Activated CD4-positive, alpha-beta T cell treated with anti-CD3 and anti-CD28 coated beads for 48 hours (primary cell): Measurements from ENCODE around the gene TMEM232.
"Not testable (repeated sequence)": the region's sequence is repeated elsewhere in the genome, so short reads cannot be mapped to it uniquely, and the experiment has no call there.

Experiments used
- DNase-seq: peaks from one replicate; pipeline ENCODE4 v3.0.0-alpha.2; 2020

TMEM232 gene

DNA sequence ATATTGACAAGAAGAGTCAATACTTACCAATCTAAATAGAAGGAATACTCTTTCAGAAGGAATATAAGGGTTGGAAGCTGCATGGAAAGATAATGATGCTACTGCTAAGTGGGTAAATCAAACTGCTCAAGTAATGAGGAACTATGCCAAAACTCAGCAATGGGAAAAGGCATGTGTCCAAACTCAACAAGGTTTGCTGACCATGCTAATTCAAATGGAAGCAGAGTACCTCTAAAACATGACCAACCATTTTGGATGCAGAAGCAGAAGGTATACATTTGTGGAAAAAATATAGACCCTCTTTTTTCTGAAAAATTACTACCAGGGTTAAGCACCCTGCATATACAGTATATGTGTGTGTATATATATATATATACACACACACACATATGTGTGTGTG is 21.1 kb downstream of the TMEM232 start:
- no peak for DNase-seq

DNA sequence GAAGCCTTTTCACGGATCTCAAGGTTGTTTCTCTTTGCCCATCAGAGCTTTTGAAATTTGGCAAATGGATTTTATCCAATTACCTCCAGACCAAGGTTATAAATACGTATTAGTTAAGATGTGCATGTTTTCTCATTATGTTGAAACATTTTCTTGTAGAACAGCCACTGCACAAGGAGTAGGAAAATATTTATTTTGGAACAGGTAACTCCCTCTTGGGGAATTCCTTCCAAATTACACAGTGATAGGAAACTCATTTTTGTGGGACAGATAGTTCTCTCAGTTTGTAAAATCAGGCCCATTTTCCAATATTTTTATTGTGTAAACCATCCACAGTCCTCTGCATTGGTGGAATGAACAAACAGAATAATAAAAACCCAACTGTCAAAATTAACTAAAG is 23.0 kb downstream of the TMEM232 start:
- no peak for DNase-seq

DNA sequence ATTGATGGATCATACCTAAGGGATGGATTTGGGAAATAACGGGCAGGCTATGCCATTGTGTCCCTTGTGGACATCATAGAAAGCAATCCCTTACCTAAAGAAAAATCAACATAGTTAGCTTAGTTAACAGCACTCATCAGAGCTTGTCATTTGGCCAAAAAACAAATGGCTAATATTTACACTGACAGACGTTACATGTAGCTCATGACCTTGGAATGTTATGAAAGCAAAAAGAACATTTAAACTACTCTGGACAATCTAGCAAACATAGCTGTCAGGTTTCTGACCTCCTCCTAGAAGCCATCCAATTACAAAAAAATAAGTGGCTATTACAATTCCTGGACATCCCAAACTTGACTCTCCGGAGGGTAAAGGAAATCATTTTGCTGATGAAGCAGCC is 23.8 kb downstream of the TMEM232 start:
- DNase-seq = no peak

DNA sequence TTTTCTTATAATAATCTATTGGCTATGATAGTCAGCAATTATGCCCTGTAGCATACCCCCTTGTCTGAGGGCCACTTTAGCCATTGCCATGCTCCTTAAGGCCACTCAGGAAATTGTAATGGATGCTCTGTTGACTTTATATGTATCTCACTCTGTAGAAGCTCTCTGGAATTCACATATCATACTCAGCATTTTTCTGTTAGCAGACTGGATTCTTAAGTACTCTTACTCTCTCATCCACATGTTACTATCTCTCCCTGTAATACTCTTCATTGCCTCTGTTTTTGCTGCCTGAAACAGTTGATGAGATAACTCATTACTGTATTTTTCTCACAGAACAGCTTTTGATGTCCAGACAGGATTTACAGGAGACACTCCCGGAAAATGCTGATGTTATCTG is 24.2 kb downstream of the TMEM232 start:
- no peak for DNase-seq

DNA sequence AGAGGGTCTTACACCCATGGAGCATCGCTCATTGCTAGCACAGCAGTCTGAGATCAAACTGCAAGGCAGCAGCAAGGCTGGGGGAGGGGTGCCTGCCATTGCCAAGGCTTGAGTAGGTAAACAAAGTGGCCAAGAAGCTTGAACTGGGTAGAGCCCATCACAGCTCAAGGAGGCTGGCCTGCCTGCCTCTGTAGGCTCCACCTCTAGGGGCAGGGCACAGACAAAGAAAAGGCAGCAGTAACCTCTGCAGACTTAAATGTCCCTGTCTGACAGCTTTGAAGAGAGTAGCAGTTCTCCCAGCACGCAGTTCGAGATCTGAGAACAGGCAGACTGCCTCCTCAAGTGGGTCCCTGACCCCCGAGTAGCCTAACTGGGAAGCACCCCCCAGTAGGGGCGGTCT is 33.8 kb downstream of the TMEM232 start:
- not testable (repeated sequence) for DNase-seq

DNA sequence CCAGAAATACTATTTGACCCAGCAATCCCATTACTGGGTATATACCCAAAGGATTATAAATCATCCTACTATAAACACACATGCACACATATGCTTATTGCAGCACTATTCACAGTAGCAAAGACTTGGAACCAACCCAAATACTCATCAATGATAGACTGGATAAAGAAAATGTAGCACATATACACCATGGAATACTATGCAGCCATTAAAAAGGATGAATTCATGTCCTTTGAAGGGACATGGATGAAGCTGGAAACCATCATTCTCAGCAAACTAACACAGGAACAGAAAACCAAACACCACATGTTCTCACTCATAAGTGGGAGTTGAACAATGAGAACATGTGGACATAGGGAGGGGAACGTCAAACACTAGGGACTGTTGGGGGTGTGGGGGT is 35.9 kb downstream of the TMEM232 start:
- DNase-seq = not testable (repeated sequence)

DNA sequence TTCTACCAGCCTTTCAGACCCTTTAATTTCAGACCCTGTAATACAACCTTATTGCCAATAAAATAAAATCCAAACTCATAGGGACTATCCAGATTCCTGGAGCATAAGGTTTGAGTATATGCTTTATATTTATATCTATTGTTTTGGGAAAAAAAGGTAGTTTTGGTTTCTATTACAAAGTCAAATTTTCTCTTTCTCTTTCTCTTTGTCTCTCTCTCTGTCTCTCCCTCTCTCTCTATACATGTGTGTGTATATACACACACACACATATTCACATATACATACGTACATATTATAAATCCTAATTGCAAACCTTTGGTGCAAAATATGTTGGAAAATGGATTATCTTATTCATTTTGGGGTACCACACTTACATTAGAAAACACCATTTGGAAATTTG is 39.0 kb downstream of the TMEM232 start:
- DNase-seq = no peak

DNA sequence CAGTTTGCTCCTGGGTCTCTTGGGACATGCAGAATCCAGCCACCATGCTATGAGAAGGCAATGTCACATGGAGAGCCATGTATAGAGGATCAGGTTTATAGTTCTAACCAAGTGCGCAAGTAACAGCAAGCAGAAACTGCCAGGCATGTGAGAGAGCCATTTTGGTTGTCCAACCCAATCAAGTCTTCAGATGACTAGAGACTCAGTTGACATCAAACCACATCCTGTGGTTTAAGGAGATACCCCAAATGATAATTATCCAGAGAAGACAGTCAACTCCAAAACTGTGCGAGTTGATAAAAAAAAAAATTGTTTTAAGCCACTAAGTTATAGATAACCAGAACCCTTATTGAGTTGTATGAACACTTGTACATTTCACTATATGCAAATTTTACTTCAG is 40.2 kb downstream of the TMEM232 start:
- no peak for DNase-seq

DNA sequence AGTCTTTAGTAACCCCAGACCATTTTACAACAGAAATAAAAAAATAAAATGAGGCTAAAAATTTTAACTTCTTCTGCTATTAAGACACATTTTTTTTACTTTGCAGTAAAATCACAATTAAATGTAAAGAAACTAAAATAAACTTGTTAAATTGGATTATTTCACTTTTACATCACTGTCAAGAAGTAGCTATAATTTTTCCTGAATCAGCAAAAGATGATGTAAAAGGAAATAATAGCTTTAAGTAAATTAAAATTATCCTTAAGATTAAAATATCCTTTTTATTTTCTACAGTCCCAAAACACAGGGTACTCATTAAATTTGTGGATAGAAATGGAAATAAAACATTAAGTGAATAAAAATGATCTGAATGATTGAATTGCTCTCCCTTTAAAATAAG is 44.5 kb downstream of the TMEM232 start:
- DNase-seq = no peak

DNA sequence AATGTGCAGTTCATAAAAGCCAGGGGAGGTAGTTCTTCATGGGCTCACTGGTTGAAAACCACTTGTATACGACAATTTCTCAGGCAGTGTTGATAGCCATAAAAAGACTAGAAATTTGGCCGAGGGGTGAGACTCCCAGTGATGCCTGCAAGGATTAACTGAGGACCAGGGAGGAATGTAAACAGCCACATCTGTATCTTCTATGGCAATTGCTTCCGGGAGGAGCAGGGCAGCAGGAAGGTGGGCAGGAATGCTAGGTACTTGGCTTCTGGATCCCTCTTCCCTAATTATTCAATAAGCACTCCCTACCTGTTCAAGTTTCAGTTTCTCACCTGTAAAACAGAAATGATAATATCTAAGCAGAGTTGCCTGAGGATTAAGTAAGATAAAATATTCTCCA is 45.4 kb downstream of the TMEM232 start:
- no peak for DNase-seq

DNA sequence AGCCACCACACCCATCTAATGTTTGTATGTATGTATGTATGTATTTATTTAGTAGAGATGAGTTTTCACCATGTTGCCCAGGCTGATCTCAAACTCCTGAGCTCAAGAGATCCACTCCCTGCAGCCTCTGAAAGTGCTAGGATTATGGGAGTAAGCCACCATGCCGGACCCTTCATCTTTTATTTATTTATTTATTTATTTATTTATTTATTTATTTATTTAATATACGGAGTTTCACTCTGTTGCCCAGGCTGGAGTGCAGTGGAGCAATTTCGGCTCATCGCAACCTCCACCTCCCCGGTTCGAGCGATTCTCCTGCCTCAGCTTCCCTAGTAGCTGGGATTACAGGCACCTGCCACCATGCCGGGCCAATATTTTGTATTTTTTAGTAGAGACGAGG is 49.9 kb downstream of the TMEM232 start:
- not testable (repeated sequence) for DNase-seq

DNA sequence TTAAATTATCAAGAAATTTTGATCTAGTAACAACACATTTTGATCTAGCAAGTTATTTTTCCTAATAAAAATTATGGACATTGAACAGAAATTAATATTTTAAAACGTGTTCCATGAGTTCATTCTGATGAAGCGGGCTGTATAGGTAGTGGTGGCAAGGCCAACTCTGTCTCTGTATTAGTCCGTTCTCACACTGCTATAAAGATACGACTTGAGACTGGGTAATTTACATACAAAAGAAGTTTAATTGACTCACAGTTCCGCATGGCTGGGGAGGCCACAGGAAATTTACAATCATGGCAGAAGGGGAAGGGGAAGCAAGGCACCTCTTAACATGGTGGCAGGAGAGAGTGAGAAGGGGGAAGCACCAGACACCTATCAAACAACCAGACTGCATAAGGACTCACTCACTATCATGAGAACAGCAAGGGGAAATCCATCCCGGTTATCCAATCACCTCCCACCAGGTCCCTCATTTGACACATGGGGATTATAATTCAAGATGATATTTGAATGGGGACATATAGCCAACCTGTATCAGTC is 61.2 kb downstream of the TMEM232 start:
- no peak for DNase-seq

DNA sequence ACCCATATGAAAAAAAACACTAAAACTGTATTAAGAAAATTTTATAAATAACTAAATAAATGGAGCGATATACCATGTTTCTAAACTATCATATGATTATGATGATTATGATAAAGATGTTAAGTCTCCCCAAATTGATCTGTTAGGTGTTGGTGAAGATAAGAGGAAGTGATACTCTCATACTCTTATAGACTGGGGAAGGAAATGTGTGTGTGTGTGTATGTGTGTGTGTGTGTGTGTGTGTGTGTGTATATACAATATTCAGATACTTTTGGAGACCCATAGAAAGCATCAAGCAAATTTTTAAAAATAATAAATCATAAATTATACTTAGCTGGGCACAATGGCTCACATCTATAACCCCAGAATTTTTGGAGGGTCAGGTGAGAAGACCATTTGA is 62.9 kb downstream of the TMEM232 start:
- no peak for DNase-seq

DNA sequence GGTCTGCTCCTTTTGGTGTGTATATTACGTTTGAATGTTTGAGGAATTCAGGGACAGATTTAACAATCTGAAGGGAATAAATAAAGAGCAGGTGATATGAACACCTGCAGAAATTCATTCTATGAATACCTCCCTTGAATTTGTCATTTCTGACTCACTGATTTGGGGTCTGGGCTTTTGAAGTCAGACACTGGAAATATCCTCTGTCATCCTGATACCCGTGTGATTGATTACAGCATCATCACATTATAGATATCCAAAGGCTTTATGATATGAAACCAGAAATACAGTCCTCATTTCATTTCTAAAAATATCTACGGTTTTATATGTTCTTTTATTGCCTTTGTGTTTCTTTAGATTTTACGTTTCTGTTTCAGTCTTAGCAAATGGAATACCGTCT is 68.5 kb downstream of the TMEM232 start:
- no peak for DNase-seq

DNA sequence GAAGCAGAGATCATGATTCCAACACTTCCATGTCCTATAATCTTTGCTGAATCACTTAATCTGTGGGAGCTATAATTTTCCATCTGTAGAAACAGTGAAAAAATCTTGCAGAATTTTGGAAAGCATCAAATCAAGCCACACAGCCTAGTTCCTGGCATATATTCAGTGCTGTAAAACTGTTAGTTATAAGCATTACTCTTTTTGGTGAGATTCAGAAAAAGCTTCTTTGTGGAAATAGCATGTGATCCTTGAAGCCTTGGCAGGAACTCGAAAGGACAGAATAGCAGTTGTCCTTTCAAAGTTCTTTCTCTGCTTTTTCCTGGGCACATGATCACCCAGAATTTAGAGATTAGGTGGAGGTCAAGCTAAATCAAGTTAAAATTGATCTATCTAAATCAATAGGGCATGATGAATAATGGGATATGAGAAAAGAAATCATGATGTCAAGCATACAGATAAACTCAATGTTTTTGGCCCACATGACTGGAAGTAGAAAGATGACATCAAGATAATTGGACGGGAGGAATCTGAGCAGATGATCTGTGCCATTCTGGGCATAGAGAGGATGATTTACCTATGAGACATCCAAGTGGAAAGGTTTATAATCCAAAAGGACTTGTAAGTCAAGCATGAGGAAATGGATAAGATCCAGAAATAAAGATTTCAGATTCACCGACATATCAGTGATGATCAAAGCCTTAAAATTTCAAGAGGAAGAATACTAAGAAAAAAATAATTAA is 73.1 kb downstream of the TMEM232 start:
- no peak for DNase-seq

DNA sequence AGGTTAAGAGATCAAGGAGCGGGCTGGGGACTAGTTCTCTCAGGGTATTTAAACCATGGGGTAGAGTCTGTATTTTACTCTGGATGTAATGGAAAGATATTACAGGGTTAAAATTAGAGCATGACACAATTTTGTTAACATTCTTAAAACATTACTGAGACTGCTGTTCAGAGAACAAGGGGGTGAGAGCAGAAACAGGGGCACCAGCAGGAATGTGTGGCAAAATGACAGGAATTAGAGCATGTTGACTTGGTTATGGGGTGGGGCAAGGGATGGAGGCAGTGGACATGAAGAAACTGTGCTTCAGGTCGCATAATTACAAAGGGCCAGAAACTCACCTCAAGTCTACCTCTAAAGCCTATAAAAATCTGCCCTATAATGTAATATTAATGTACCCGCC is 75.0 kb downstream of the TMEM232 start:
- DNase-seq = no peak

DNA sequence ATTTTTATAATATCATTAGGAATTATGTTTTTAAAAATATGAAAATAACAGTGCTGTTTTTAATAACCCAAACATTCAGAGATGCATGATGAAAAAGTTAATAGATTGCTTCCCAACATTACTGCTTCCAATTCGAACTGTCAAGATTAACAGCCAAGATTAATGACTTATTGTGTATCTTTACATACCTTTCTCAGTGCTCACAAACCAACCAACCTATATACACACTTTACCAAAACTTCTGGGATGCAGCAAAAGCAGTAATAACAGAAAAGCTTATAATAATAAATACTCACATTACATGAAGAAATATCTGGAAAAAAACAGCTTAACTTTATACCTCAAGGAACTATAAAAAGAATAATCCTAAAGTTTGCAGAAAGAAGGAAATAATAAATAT is 82.1 kb downstream of the TMEM232 start:
- DNase-seq = no peak

DNA sequence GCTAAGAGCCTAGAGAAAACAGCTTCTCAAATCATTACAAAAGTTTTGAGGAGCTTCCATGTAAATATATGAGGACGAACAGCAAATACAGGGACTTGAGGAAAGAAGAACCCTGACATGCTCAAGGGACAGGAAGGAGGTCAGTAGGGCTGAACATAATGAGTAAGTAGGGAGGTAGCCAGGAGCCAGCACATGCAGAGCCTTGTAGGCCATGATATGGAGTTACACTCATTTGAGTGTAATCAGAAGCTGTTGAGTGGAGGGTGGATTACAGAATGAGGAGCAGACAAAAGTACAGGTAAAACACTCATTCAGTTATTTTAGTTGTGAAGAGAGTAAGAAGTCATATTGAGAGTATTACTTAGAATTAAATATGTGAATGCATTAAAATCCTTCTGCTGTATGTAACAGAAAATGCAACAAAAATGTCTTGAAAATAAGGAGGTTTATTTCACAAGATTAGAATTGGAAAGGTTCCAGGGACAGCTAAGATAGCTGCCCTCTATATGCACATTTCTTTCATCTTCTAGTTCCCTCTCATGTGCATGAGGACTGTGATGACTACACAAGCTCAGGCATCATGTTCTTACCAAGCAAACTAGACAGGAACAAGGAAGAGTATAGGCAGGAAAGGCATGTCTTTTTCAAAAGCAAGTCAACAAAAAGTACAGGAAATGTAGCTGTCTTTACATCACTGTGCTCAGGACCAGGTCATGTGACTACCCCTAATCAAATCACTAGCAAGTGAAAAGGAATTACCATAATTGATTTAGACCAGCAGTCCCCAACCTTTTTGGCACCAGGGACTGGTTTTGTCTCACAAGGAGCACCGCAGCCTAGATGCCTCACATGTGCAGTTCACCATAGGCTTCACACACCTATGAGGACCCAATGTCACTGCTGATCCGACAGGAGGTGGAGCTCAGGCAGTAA is 87.2 kb downstream of the TMEM232 start:
- DNase-seq = no peak

DNA sequence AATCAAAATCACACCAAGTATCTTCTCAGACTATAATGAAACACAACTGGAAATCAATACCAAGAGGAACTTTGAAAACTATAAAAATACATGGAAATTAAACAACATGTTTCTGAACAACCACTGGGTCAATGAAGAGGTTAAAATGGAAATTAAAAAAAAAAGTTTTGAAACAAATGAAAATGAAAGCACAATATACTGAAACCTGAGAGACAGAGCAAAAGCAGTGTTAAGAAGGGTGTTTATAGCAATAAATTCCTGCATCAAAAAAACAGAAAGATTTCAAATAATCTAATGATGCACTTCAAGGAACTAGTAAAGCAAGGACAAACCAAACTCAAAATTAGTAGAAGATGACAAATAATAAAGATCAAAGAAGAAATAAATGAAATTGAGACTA is 92.0 kb downstream of the TMEM232 start:
- DNase-seq = no peak

DNA sequence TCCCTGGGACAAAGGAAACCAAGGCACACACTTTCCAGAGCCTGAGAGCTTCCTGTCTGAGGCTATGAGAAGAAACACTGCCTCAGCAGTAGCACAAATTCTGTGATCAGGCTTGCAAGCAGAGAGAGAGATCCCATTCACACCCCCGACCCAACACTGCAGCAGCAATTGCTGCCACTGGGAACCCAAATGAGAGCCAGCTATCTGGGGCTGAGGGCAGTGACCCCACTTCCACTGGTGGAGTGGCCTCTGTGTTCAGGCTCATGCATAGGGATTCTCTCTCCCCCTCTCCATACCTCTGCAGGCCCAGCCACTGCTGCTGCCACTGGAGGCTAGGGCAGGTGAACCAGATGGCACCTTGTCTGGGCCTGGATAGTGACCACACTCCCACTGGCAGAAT is 95.2 kb downstream of the TMEM232 start:
- no peak for DNase-seq

DNA sequence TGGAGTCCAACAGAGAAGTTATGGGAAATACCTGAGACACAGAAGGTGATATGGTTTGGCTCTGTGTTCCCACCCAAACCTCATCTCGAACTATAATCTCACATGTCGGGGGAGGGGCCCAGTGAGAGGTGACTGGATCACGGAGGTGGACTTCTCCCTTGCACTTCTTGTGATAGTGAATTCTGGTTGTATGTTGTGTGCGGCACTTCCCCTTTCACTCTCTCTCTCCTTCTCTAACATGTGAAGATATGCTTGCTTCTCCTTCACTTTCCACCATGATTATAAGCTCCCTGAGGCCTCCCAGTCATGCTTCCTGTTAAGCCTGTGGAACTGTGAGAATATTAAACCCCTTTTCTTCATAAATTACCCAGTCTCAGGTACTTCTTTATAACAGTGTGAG is 96.1 kb downstream of the TMEM232 start:
- no peak for DNase-seq

DNA sequence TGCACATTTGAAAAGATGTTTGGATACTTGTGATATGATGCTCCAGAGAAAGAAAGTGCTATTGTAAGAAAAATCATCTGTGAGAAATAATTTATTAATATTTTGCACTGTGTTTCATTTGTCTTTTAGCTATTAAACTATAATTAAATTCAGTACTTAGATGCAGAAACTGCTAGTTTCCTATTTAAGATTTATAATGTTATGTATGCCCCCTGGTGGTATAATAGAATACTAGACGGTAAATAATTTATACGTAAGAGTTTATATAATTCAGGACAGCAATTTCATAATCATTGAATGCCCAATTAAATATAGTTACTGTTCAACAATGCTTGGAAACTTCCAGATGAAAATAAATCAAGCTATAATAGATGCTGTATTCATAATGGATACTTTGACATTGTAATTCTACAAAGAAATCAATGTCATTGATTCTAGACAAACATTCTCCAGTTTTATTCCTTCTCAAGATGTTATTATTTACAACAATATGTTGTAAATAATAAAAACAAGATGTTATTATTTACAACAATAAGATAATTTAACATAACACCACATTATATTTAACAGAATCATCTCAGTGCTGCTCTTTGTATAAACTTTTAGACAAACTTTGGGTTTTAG is 101.0 kb downstream of the TMEM232 start:
- DNase-seq = no peak

DNA sequence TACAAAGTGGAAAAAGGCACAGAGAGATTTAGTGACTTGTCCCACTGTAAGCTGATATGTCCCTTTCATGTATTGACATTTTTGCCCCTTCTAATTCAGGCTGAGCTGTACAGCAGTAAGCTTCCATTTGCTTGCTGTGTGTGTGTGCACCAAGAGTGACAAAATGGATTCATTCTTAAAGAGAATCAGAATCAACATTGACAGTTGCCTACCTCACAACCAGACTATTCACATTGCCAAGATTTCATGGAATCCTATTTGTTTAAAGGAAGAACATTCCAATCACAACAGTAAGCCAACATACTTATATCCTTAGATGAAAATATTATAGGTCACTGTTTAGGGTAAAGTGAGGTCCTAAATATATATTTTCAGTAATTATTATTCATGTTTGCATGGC is 102.6 kb downstream of the TMEM232 start:
- DNase-seq = no peak

DNA sequence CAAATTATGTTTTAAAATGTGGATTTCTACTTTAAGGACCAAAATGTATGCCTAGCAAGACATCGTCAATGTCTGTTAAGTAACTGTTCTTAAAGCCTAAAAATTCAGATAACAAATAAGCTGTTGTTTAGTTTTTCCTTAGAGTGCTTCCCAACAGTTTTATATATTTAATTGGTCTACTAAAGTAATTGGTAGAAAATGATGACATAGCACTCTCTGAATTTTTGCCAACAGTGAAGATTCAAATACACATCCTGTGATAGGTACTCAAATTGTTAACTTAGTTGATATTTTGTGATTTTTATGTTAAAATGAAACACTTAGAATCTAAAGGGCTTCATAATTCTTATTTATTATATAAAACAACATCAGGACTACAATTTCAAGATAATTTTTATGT is 107.5 kb downstream of the TMEM232 start:
- DNase-seq = no peak
